Mononuclear cell (primary cell): ENCODE data around the gene TCEAL4. TPM values are rescaled to one million over a fixed set of nuclear protein-coding genes. Genes with fewer than 3 reads are reported as not detected.

Experiments
- H3K27me3 ChIP-seq: 2 replicates; pipeline ENCODE4 v1.6.0; 2011; ENCODE audit warnings: low read length, control low read depth; ENCODE audit not compliant: insufficient read depth
- H3K4me1 ChIP-seq: 2 replicates; pipeline ENCODE4 v1.5.1; 2011; ENCODE audit warnings: mild to moderate bottlenecking, low read length, control low read depth; ENCODE audit not compliant: insufficient read depth
- H3K4me3 ChIP-seq: 2 replicates; pipeline ENCODE4 v1.5.1; 2011; ENCODE audit warnings: mild to moderate bottlenecking, low read length, moderate library complexity
- H3K9me3 ChIP-seq: 2 replicates; pipeline ENCODE4 v1.5.1; 2011; ENCODE audit warnings: low read depth, mild to moderate bottlenecking, control low read depth, low read length
- total RNA-seq: library from RNA; depleted of rRNA; stranded (reverse); fragments of >200 nt; gene quantifications from one replicate; pipeline ENCODE4 v1.2.3, GENCODE V29; 2012

The TCEAL4 gene
- total RNA-seq, 1 donor = 3.7 TPM

DNA sequence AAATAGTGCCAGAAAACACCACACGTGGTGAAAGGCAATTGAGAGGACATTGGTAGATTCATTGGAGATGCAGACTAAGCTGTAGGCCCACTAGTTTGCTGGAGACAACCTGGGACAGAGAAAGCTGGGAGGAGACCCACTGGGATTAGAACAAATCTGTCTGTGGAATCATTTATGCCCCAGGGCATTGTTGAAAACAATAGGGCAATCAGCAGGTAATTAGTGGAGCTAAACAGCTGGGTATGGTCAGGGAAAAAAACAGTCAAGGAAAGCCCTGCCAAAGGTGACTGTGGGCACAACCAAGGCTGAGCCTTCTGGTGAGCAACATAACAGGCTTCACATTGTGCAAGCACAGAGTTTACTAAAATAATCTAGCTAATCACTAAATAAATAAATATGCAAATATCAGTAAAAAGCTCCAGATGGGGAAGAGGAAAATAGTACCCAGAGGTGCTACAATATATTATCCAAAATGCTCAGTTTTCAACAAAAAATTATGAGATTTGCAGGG, 31.4 kb downstream of the TCEAL4 start:
- H3K9me3 ChIP-seq = no peaks in the 10 kb centered on the region
- H3K4me3 ChIP-seq = no peak overlapping the region
- no peaks in the 10 kb centered on the region for H3K27me3 ChIP-seq
- H3K4me1 ChIP-seq = no peaks in the 10 kb centered on the region

DNA sequence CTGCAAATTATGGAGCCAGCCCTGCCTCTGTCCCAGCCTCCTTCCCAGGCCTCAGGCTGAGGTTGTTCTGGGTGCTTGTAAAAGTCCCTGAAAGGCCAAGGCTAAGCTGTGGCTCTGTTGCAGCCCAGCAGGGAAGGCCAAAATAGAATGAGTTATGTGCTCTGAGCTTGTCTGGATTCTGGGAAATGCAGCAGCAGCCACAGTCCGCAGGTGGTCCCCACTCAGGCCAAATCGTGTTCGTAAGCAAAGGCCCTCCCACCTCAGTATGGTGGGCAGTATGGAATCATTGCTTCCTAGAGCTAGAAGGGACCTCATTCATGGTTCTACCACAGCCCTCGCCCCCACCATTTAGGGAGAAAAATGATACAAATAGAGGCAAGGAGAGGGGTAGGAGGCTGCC, 38.8 kb downstream of the TCEAL4 start:
- no peaks in the 10 kb centered on the region for H3K27me3 ChIP-seq
- no peaks in the 10 kb centered on the region for H3K4me1 ChIP-seq
- no peaks in the 10 kb centered on the region for H3K9me3 ChIP-seq
- H3K4me3 ChIP-seq = no peak overlapping the region

DNA sequence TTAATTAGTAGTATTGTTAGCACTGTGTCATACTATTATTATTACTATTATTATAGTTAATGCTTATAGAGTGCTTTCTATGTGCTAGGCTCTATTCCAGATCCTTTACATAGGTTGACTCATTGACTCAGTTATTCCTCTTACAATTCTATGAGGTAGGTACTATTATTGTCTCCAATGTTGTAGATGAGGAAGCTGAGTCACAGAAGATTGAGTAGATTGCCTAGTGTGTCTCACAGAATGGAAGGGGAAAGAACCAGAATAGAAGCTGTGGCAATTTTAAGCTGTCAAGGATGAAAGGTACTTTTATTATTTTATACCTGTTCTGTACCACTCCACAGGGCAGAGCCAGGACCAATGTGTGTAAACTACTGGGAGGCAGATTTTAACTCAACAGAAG, 41.5 kb downstream of the TCEAL4 start:
- H3K27me3 ChIP-seq = no peaks in the 10 kb centered on the region
- peaks cover 6% of the 10 kb centered on the region for H3K4me1 ChIP-seq
- H3K9me3 ChIP-seq = no peaks in the 10 kb centered on the region
- H3K4me3 ChIP-seq = no peak overlapping the region

DNA sequence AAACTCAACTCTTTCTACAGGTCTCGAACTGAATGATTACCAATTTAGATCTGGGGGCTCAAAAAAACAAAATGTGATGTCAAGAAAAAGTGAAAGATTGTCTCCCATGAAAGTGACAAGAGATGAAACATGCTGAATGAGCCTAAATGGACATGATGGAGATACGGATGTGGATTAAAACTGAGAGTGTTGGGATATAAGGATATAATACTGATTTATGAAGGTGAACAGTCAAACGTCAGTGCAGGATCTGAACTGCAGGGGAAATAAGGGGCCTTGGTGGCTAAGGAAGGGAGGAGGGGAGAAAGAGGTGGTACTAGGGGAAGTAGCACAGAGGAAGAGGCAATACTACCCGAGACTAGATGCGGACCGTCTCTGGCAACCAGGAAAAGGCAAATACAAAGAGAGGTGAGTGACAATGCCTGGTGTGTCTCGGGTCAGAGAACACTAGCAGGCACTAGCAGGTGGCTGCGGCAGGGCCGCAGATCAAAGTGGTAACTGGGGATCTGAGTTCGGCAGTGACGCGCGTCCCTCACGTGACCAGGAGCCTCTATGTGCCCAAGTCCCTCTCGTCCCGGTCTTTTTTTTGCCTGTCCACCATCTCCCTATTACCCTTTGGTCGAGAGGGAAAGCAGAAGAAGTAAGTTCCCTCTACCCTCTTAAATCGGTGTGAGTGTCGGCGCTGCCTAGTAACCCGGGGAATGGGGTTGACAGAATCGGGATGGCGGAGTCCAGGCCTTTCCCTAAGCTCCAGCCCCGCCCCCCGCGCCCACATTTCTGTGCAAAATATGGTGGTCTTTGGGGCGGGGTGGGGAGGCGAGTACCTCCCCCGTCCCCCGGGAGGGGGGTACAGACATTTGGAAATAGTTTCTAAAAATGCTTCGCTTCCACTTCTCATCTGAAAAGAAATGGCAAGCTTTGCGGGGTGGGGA, 43.3 kb downstream of the TCEAL4 start, which contains the start of gene TCEAL1:
TCEAL1 (plus strand) TSS at position 590 of the 932 bp plus-strand sequence. CDS start 942 bp downstream, outside the sequence.
- Histone ChIP-seq H3K27me3 (no peaks in the 10 kb centered on the region), H3K9me3 (no peaks in the 10 kb centered on the region), H3K4me1 (peaks cover 6% of the 10 kb centered on the region), H3K4me3 (peak within 1 kb of the TSS; percentile 44)

- Histone ChIP-seq H3K27me3 (no peaks in the 10 kb centered on the region), H3K9me3 (no peaks in the 10 kb centered on the region), H3K4me3 (peak overlapping the region; percentile 44), H3K4me1 (peaks cover 6% of the 10 kb centered on the region)
These were observed 44.2 kb downstream of the TCEAL4 start for GRCh38 chrX:103629318-103630170.

DNA sequence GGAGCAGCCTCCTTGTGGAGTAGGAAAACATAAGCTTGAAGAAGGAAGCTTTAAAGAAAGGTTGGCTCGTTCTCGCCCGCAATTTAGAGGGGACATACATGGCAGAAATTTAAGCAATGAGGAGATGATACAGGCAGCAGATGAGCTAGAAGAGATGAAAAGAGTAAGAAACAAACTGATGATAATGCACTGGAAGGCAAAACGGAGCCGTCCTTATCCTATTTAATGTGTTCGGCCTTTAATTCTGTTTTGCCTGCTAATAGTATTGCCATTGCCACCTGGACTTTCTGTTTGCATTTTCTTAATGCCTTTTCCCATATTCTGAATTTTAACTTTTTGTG, 44.8 kb downstream of the TCEAL4 start:
- Histone ChIP-seq H3K4me3 (peak overlapping the region; percentile 44), H3K27me3 (no peaks in the 10 kb centered on the region), H3K9me3 (no peaks in the 10 kb centered on the region), H3K4me1 (peaks cover 6% of the 10 kb centered on the region)

- no peaks in the 10 kb centered on the region for H3K27me3 ChIP-seq
- H3K4me3 ChIP-seq = no peak overlapping the region
- H3K4me1 ChIP-seq = peaks cover 6% of the 10 kb centered on the region
- H3K9me3 ChIP-seq = no peaks in the 10 kb centered on the region
These were observed 45.8 kb downstream of the TCEAL4 start for GRCh38 chrX:103631145-103631544.

DNA sequence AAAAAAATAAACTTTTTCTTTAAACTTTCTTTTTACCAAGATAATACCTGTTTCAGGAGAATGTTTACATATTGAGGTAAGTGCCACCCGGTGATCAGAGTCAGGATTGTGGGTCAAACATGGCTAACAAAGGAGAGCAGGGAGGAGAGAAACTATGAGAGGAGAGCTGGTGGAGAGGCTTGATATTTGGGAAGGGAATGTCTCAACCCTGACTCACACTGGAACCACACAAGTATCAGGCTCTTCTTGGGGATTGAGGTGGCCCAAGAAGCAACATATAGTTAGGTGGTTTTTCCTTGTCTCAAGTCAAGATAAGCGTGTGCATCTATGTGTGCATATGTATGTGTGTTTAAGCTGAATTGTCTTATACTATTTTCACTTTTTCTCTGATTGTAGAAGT, 50.1 kb downstream of the TCEAL4 start:
- Histone ChIP-seq H3K4me3 (no peak overlapping the region), H3K27me3 (no peaks in the 10 kb centered on the region), H3K4me1 (no peaks in the 10 kb centered on the region), H3K9me3 (no peaks in the 10 kb centered on the region)

Other genes with a start within 250 kb of the TCEAL4 start
- gene TCEAL9, start 229.0 kb upstream of the TCEAL4 start, total RNA-seq = 2.5 TPM
- 38.6 TPM for gene BEX3, start 209.0 kb upstream of the TCEAL4 start, total RNA-seq
- not detected for gene RAB40A, start 66.0 kb upstream of the TCEAL4 start, total RNA-seq
- gene TCEAL3, start 22.4 kb downstream of the TCEAL4 start, total RNA-seq = 2.4 TPM
- gene TCEAL1, start 43.5 kb downstream of the TCEAL4 start, total RNA-seq = 5.7 TPM
- gene MORF4L2, start 101.2 kb downstream of the TCEAL4 start, total RNA-seq = 153 TPM
- gene TMEM31, start 125.4 kb downstream of the TCEAL4 start, total RNA-seq = not detected
- not detected for gene PLP1, start 191.3 kb downstream of the TCEAL4 start, total RNA-seq
- under 0.01 TPM for gene RAB9B, start 246.7 kb downstream of the TCEAL4 start, total RNA-seq